GM08714 (cell line): ENCODE results near the gene LOXL1.

Experiments
- H3K4me3 ChIP-seq: fragments of 200-500 bp; sonication (Bioruptor generic); 2 replicates; pipeline ENCODE4 v1.5.1; 2014; ENCODE audit warnings: mild to moderate bottlenecking, low read length, inconsistent platforms
- ZNF274 ChIP-seq: IDR thresholded peaks from 2 replicates; pipeline ENCODE4 v1.6.1; 2012; ENCODE audit warnings: mild to moderate bottlenecking, low read depth, low read length

The LOXL1 gene

DNA sequence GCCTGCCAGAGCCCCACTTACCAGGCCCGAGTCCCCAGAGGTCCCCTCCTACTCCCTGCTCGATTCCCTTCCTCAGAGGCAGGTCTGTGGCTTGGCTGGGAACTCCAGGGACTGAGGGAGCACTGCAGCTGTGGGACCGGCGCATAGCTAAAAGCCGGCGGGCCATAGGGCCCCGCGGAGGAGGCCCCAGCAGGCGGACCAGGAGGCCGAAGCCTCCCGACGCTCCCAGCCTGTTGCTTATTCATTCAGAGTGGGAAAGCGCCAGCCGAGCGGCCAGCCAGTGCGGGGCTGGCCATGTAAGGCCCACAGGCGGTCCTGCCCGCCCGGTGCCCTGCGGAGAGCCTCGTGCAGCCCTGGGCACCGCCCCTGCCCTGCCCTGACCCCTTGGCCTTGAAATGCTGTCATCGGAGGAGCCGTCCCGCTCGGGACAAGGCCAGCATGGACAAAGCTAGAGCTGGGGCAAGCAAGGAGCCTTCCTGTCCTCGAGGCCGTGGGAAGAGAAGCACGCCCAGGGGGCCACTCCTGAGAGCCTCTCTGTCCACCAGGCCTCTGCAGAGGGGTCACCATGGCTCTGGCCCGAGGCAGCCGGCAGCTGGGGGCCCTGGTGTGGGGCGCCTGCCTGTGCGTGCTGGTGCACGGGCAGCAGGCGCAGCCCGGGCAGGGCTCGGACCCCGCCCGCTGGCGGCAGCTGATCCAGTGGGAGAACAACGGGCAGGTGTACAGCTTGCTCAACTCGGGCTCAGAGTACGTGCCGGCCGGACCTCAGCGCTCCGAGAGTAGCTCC is at the start of gene LOXL1:
TSS of gene LOXL1 (plus strand) at position 244 of the 784 bp plus-strand sequence. CDS start at position 566, 322 bp downstream.
- no peak for TF ChIP-seq ZNF274

DNA sequence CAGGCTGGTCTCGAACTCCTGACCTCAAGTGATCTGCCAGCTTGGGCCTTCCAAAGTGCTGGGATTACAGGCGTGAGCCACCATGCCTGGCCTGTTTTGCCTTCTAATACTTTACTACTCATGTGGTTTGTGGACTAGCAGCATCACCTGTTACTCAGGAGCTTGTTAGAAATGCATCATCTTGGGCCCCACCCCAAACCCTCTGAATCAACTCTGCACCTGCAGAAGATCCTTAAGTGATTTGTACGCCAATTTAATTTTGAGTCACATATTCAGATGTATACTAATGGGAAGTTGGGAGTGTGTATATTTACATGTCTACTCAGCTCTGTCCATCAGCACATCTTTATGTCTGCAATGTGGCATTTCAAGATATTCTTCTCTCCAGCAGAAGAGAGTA is 46.8 kb upstream of the LOXL1 start:
- H3K4me3 ChIP-seq = no peak overlapping the region
- TF ChIP-seq ZNF274 = no peak

More for the DNA sequence above, at the start of gene LOXL1:
- no peak within 1 kb of the TSS for H3K4me3 ChIP-seq

GRCh38 chr15:73881579-73882320 is 44.5 kb upstream of the LOXL1 start:
- TF ChIP-seq ZNF274 = no peak

DNA sequence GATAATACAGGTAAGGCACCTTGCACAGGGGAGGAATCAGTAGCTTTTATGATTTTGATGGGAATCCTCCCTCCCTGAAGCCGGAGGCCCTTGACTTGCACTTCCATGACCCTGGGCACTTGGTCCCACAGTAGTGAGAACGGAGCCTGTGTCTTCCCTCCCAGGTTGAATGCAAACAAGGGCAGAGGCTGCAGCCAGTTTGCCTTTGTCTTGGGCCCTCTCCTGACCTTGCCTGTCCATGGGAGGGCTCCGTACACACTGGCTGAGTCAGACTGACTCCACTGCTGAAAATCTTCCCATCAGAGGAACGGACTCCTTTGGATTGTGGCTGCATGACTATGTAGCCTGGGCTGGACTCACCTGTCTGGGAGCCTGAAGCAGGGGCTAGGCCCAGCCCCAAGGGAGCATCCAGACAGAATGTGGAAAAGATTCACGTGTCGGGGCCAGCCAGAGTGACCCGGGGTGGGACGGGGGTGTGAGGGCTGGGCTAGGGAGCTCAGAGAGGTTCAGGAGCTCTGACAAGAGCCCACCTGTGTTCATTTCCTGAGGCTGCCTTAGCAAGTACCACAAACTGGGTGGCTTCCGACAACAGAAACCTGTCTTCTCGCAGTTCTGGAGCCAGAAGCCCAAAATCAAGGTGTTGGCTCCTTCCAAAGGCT is 43.4 kb upstream of the LOXL1 start:
- TF ChIP-seq ZNF274 = no peak
- H3K4me3 ChIP-seq = no peak overlapping the region

More at GRCh38 chr15:73881579-73882320, 44.5 kb upstream of the LOXL1 start:
- no peak overlapping the region for H3K4me3 ChIP-seq

GRCh38 chr15:73884159-73884558 is 42.1 kb upstream of the LOXL1 start:
- TF ChIP-seq ZNF274 = no peak
- no peak overlapping the region for H3K4me3 ChIP-seq

DNA sequence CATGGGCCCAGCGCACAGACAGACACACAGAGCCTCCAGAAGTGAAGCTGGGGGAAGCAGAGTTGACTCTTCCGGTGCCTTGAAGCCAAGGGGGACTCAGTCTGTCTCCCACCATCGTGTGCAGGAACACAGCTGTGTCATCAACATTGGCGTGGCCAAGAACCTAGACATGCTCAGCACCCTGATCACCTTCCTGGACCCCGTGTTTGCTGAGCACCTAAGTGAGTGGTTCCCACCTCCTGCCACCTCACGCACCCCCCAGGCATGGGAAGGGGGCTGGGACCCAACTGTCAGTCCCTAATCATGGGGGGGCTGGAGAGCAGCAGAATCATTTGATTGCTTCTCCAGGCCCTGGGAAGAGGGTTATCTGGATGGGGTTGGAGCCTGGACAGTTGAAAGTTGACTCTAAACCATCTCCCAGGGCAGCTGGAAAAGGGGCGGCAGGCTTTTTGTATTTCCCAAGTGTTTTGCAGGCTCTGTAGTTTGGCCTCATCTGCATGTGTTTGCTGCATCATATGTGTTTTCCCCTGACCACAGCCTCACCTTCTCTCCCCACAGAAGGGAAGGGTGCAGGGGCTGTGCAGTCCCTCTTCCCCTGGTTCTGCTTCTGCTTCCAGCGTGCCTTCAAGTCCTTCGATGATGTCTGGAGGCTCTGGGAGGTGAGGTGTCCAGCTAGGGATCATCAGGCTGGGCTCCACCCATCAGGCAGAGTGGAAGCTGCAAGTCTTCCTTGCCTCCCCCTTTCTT is 40.1 kb upstream of the LOXL1 start:
- no peak overlapping the region for H3K4me3 ChIP-seq
- no peak for TF ChIP-seq ZNF274

- no peak overlapping the region for H3K4me3 ChIP-seq
- TF ChIP-seq ZNF274 = no peak
Observed at GRCh38 chr15:73886717-73887345, 39.4 kb upstream of the LOXL1 start.

DNA sequence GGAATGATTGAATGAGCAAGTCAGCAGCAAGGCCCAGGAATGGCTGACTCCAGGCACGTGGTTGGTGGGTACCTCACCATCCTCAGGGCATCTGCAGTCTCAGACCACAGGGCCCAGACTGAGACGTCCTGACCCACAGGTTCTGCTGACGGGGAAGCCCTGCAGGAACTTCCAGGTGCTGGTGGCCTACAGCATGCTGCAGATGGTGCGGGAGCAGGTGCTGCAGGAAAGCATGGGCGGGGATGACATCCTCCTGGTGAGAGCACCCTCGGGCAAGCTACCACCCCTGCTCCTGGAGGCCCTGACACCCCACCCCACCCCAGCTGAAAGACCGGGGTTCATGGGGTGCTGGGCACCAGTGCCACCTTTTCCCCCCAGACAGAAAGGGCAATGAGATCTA is 38.8 kb upstream of the LOXL1 start:
- TF ChIP-seq ZNF274 = no peak
- no peak overlapping the region for H3K4me3 ChIP-seq

- TF ChIP-seq ZNF274 = no peak
- H3K4me3 ChIP-seq = no peak overlapping the region
Observed at GRCh38 chr15:73888224-73889041, 37.8 kb upstream of the LOXL1 start.

DNA sequence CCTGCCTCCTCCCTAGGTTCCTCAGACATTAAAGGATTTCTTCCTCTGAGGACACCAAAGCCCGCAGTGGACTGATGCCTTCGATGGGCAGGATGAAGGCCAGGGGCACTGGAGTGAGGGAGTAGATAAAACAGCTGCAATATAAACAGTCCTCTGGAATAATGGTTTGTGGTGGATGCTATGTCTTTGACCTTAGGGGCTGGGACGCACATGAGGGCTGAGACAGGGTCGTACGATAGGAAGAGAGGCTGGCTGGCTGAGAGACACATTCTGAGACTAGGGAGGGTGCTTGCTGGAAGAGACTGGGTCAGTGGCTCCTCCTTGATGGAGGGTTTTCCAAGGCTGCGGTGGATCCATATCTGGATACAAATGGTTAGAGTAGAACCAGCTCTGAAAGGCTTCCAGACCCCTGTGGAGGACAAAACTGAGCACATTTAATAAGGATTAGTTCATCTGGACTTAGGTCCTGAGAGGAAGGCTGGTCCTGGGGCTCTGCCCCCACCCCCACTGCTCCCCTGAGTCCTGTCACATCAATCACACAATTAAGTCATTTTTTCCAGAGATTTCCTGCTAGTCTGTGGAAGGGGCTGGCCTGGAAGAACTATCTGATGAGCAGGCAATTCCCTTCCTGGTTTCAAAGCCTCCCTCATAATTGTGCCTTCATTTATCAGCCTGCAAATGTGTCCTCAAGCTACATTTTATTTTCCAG is 37.1 kb upstream of the LOXL1 start:
- no peak for TF ChIP-seq ZNF274
- H3K4me3 ChIP-seq = no peak overlapping the region

DNA sequence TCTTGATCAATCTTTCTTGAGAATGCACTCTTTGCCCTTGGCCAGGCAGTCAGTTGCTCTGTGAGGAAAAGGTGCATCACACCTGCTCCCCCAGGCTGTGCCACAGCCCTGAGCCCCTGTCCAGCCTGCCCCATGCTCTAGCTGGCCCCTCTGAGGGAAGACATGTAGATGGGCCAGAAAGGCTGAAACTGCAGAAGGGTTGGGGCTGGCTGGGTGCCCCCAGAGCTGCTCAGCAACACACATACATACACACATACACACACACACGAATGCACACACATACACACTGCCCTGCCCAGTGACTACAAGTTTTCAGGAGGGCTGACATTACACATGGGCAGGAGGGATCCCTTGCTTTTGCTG is 36.5 kb upstream of the LOXL1 start:
- no peak overlapping the region for H3K4me3 ChIP-seq
- no peak for TF ChIP-seq ZNF274
